IMR-90 (cell line): Measurements from ENCODE around the gene SHROOM3. TPM values are rescaled to one million over a fixed set of nuclear protein-coding genes. Genes with fewer than 3 reads are reported as not detected.

Experiments used
- ATAC-seq: fragments of 200-7000 bp; cut with Tn5 transposase; 2 replicates; pipeline ENCODE4 v1.9.1; 2020; ENCODE audit warnings: low read depth, mild to moderate bottlenecking, moderate library complexity
- BruUV-seq: library from RNA; stranded (reverse); fragments of 400-500 nt; replicated peaks from 2 replicates; lab custom pipeline; 2021; lab: Mats Ljungman, UMichigan
- CTCF ChIA-PET: fragments of 300-600 bp; formaldehyde crosslinking; extraction: SDS; loops from one replicate; lab custom pipeline; 2021; ENCODE audit warnings: antibody characterized with exemption; lab: Yijun Ruan, JAX
- POLR2A ChIA-PET: fragments of 300-600 bp; sonication (Branson Sonifier 250); formaldehyde crosslinking; loops from one replicate; lab custom pipeline; 2022; ENCODE audit warnings: antibody characterized with exemption; ENCODE audit not compliant: unreplicated experiment; lab: Charles Lee
- DNase-seq: peaks from one replicate; pipeline ENCODE4 v3.0.0; 2013
- H2AFZ ChIP-seq: replicated peaks from 2 replicates; pipeline ENCODE3; 2013; ENCODE audit warnings: low read length, mild to moderate bottlenecking; ENCODE audit not compliant: poor library complexity
- H2AK5ac ChIP-seq: 2 replicates; pipeline ENCODE4 v1.6.1; 2013; ENCODE audit warnings: low read depth, low read length, inconsistent platforms
- H2AK9ac ChIP-seq: replicated peaks from 2 replicates; pipeline ENCODE3; 2013; ENCODE audit warnings: mild to moderate bottlenecking, low read depth, low read length, moderate library complexity; ENCODE audit not compliant: poor library complexity
- H2BK120ac ChIP-seq: 2 replicates; pipeline ENCODE4 v1.6.1; 2013; ENCODE audit warnings: low read depth, low read length, inconsistent platforms
- H2BK15ac ChIP-seq: 3 replicates; pipeline ENCODE4 v1.6.1; 2013; ENCODE audit warnings: low read depth, low read length, inconsistent platforms
- H2BK20ac ChIP-seq: 2 replicates; pipeline ENCODE4 v1.6.1; 2013; ENCODE audit warnings: low read depth, mild to moderate bottlenecking, inconsistent platforms, low read length, moderate library complexity
- H2BK5ac ChIP-seq: 2 replicates; pipeline ENCODE4 v1.6.1; 2013; ENCODE audit warnings: mild to moderate bottlenecking, low read depth, low read length, inconsistent platforms; ENCODE audit not compliant: poor library complexity, severe bottlenecking
- H3K14ac ChIP-seq: replicated peaks from 2 replicates; pipeline ENCODE4 v1.6.1; 2013; ENCODE audit warnings: low read depth, low read length, inconsistent platforms
- H3K18ac ChIP-seq: 2 replicates; pipeline ENCODE4 v1.6.1; 2013; ENCODE audit warnings: low read depth, low read length, control low read depth
- H3K23ac ChIP-seq: 2 replicates; pipeline ENCODE4 v1.6.1; 2013; ENCODE audit warnings: low read depth, low read length, inconsistent platforms
- H3K27ac ChIP-seq: 2 replicates; pipeline ENCODE4 v1.5.1; 2013; ENCODE audit warnings: mild to moderate bottlenecking, control low read depth, low read length; ENCODE audit not compliant: insufficient read depth
- H3K27me3 ChIP-seq: 2 replicates; pipeline ENCODE4 v1.6.1; 2013; ENCODE audit warnings: low read length; ENCODE audit not compliant: control insufficient read depth, insufficient read depth
- H3K36me3 ChIP-seq: 2 replicates; pipeline ENCODE4 v1.6.1; 2013; ENCODE audit warnings: low read length, mixed read lengths; ENCODE audit not compliant: control insufficient read depth, insufficient read depth
- H3K4ac ChIP-seq: 2 replicates; pipeline ENCODE4 v1.6.1; 2013; ENCODE audit warnings: low read depth, low read length, inconsistent platforms
- H3K4me1 ChIP-seq: 2 replicates; pipeline ENCODE4 v1.6.1; 2013; ENCODE audit warnings: low read length, mixed read lengths; ENCODE audit not compliant: control insufficient read depth, insufficient read depth
- H3K4me2 ChIP-seq: 2 replicates; pipeline ENCODE4 v1.6.1; 2013; ENCODE audit warnings: low read depth, mild to moderate bottlenecking, control low read depth, low read length, moderate library complexity
- H3K4me3 ChIP-seq: 2 replicates; pipeline ENCODE4 v1.5.1; 2013; ENCODE audit warnings: low read depth, mild to moderate bottlenecking, control low read depth, low read length, moderate library complexity; ENCODE audit not compliant: insufficient read depth
- H3K56ac ChIP-seq: 2 replicates; pipeline ENCODE4 v1.6.1; 2013; ENCODE audit warnings: low read length, inconsistent platforms; ENCODE audit not compliant: insufficient read depth; ENCODE audit errors: extremely low read depth
- H3K79me1 ChIP-seq, 2 experiments: 2 replicates each; pipeline ENCODE4 v1.6.1; 2013; ENCODE audit warnings: low read length in 2 of 2, inconsistent platforms in 1 of 2, low read depth in 1 of 2
- H3K9ac ChIP-seq: 2 replicates; pipeline ENCODE4 v1.6.1; 2013; ENCODE audit warnings: low read depth, low read length, control low read depth
- H3K9me1 ChIP-seq: 2 replicates; pipeline ENCODE4 v1.6.1; 2013; ENCODE audit warnings: low read length, inconsistent platforms; ENCODE audit not compliant: insufficient read depth
- H3K9me3 ChIP-seq: 2 replicates; pipeline ENCODE4 v1.6.1; 2013; ENCODE audit warnings: low read length; ENCODE audit not compliant: control insufficient read depth, insufficient read depth
- H4K20me1 ChIP-seq: 2 replicates; pipeline ENCODE4 v1.6.1; 2013; ENCODE audit warnings: low read length, inconsistent platforms; ENCODE audit not compliant: insufficient read depth
- H4K5ac ChIP-seq: 2 replicates; pipeline ENCODE4 v1.6.1; 2013; ENCODE audit warnings: mild to moderate bottlenecking, low read depth, low read length, control low read depth
- H4K8ac ChIP-seq, 2 experiments: 2 replicates each; pipeline ENCODE4 v1.6.1; 2013; ENCODE audit warnings: low read depth in 2 of 2, low read length in 2 of 2, control low read depth in 1 of 2, inconsistent platforms in 1 of 2
- H4K91ac ChIP-seq: 2 replicates; pipeline ENCODE4 v1.6.1; 2013; ENCODE audit warnings: low read depth, low read length, inconsistent platforms; ENCODE audit not compliant: insufficient read depth
- BHLHE40 ChIP-seq: fragments of 150-350 bp; IDR thresholded peaks from 2 replicates; pipeline ENCODE4 v1.6.1; 2016; ENCODE audit warnings: mild to moderate bottlenecking, low read depth, low read length
- CEBPB ChIP-seq: IDR thresholded peaks from 2 replicates; pipeline ENCODE4 v1.6.1; 2012; ENCODE audit warnings: low read depth, low read length, improper control_type of control experiment
- CHD1 ChIP-seq: IDR thresholded peaks from 2 replicates; pipeline ENCODE4 v1.6.1; 2012; ENCODE audit warnings: low read depth, low read length, improper control_type of control experiment
- ELK1 ChIP-seq: fragments of 150-350 bp; IDR thresholded peaks from 2 replicates; pipeline ENCODE4 v1.6.1; 2016; ENCODE audit warnings: low read depth, mild to moderate bottlenecking, low read length, moderate library complexity, borderline replicate concordance
- FOS ChIP-seq: fragments of 150-350 bp; IDR thresholded peaks from 2 replicates; pipeline ENCODE4 v1.6.1; 2016; ENCODE audit warnings: low read depth, low read length
- MAFK ChIP-seq: IDR thresholded peaks from 2 replicates; pipeline ENCODE4 v1.6.1; 2012; ENCODE audit warnings: low read depth, low read length, improper control_type of control experiment
- MAZ ChIP-seq: IDR thresholded peaks from 2 replicates; pipeline ENCODE4 v1.6.1; 2012; ENCODE audit warnings: low read depth, mild to moderate bottlenecking, low read length, improper control_type of control experiment, moderate library complexity, borderline replicate concordance
- NFE2L2 ChIP-seq: fragments of 150-350 bp; IDR thresholded peaks from 2 replicates; pipeline ENCODE4 v1.6.1; 2016; ENCODE audit warnings: low read depth, mild to moderate bottlenecking, low read length
- POLR2A ChIP-seq: IDR thresholded peaks from 2 replicates; pipeline ENCODE4 v1.6.1; 2012; ENCODE audit warnings: mild to moderate bottlenecking, low read depth, low read length
- RAD21 ChIP-seq: IDR thresholded peaks from 2 replicates; pipeline ENCODE4 v1.6.1; 2012; ENCODE audit warnings: low read length, improper control_type of control experiment
- RCOR1 ChIP-seq: IDR thresholded peaks from 2 replicates; pipeline ENCODE4 v1.6.1; 2012; ENCODE audit warnings: mild to moderate bottlenecking, low read length, improper control_type of control experiment; ENCODE audit not compliant: insufficient replicate concordance
- RFX5 ChIP-seq: IDR thresholded peaks from 2 replicates; pipeline ENCODE4 v1.8.0; 2012; ENCODE audit warnings: low read depth, mild to moderate bottlenecking, low read length, moderate library complexity
- SMC3 ChIP-seq: fragments of 150-350 bp; IDR thresholded peaks from 2 replicates; pipeline ENCODE4 v1.6.1; 2016; ENCODE audit warnings: low read depth, mild to moderate bottlenecking, antibody characterized with exemption, low read length, moderate library complexity
- dilution Hi-C: fragments of 300-500 bp; cut with HindIII; formaldehyde crosslinking; loops from one replicate; pipeline ENCODE4 v1.14.3; 2018; ENCODE audit warnings: low sequenced_read_pairs; ENCODE audit not compliant: unreplicated experiment
- in situ Hi-C: fragments of 300-500 bp; cut with MboI; formaldehyde crosslinking; loops from 3 replicates; pipeline ENCODE4 v1.14.3; 2019; ENCODE audit warnings: low sequenced_read_pairs, inconsistent platforms, mixed read lengths
- intact Hi-C: fragments of 100-400 bp; cut with micrococcal nuclease; formaldehyde crosslinking; loops from 2 replicates; pipeline ENCODE4 v1.10.0; 2022
- polyA plus RNA-seq, 3 experiments: library from polyadenylated mRNA; depleted of rRNA; stranded (reverse); fragments of >200 nt; gene quantifications; 2 replicates each; pipeline ENCODE4 v1.2.3, GENCODE V29; 2012; ENCODE audit warnings: low replicate concordance in 1 of 3
- total RNA-seq: library from RNA; depleted of rRNA; stranded (reverse); fragments of >200 nt; gene quantifications from 2 replicates; pipeline ENCODE4 v1.2.3, GENCODE V29; 2012
- TF ChIP-seq, protein P1 (sequence below): conservative IDR thresholded peaks from 2 replicates; pipeline ENCODE4 v1.5.1; 2012; ENCODE audit warnings: mild to moderate bottlenecking, low read depth, low read length, improper control_type of control experiment

Gene SHROOM3
- total and polyA plus RNA-seq, 2 of the 4 experiments (the other 2 are of a cell fraction): 10.8 to 19.5 TPM

DNA sequence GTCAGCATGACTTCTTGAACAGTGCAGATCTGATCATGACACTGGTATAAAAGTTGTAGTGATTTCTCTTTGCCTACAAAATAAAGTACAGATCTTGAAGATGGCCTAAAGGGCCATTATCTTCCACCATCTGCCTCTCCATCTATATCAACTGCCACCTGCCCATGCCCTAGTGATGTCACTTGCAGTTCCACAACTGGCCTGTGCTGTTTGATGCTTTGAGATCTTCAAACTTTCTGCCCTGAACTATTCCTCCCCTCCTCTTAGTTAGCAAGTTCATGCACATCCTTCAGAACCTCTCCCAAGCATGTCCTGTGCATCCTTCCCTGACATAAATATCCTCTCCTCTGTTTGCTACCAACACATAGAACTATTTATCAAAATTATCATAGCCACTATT is 245.9 kb downstream of the SHROOM3 start:
- ChIA-PET POLR2A (no interaction called here), CTCF (no interaction called here)
- Histone ChIP-seq H3K18ac (no peak overlapping the region), H3K9me3 (no peaks in the 10 kb centered on the region), H3K4ac (no peak overlapping the region), H3K9me1 (peaks cover 9% of the 10 kb centered on the region), H2AFZ (no peak overlapping the region), H3K4me2 (no peak overlapping the region), H3K4me3 (no peak overlapping the region), H4K5ac (no peak overlapping the region), H4K20me1 (no peaks in the 10 kb centered on the region), H3K27me3 (no peaks in the 10 kb centered on the region), H3K27ac (no peak overlapping the region), H2BK20ac (no peak overlapping the region), H2AK9ac (no peak overlapping the region), H3K14ac (no peak overlapping the region; the same call in 1 of the 2 replicates), H4K8ac (no peak overlapping the region), H4K91ac (no peak overlapping the region), H2AK5ac (no peak overlapping the region), H3K9ac (no peak overlapping the region), H3K4me1 (no peaks in the 10 kb centered on the region), H3K36me3 (no peaks in the 10 kb centered on the region), H2BK5ac (no peak overlapping the region), H2BK15ac (peak overlapping the region; percentile 93; the same call in 1 of the 3 replicates), H3K56ac (no peak overlapping the region), H2BK120ac (no peak overlapping the region), H3K23ac (no peak overlapping the region), H3K79me1 (no peaks in the 10 kb centered on the region)
- dilution Hi-C loops: no loop called here
- BruUV-seq: no TSS peak
- no peak for ATAC-seq
- no peak for DNase-seq
- TF ChIP-seq FOS: no peak
- TF ChIP-seq CEBPB: no peak
- no peak for TF ChIP-seq MAFK
- TF ChIP-seq BHLHE40: no peak
- TF ChIP-seq, protein P1, sequence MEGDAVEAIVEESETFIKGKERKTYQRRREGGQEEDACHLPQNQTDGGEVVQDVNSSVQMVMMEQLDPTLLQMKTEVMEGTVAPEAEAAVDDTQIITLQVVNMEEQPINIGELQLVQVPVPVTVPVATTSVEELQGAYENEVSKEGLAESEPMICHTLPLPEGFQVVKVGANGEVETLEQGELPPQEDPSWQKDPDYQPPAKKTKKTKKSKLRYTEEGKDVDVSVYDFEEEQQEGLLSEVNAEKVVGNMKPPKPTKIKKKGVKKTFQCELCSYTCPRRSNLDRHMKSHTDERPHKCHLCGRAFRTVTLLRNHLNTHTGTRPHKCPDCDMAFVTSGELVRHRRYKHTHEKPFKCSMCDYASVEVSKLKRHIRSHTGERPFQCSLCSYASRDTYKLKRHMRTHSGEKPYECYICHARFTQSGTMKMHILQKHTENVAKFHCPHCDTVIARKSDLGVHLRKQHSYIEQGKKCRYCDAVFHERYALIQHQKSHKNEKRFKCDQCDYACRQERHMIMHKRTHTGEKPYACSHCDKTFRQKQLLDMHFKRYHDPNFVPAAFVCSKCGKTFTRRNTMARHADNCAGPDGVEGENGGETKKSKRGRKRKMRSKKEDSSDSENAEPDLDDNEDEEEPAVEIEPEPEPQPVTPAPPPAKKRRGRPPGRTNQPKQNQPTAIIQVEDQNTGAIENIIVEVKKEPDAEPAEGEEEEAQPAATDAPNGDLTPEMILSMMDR: no peak
- no peak for TF ChIP-seq POLR2A
- TF ChIP-seq MAZ: no peak
- TF ChIP-seq RFX5: no peak
- TF ChIP-seq RAD21: no peak
- TF ChIP-seq SMC3: no peak
- TF ChIP-seq ELK1: no peak
- TF ChIP-seq CHD1: no peak
- TF ChIP-seq RCOR1: no peak
- TF ChIP-seq NFE2L2: no peak
- intact Hi-C loops: no loop called here
- in situ Hi-C loops: no loop called here
